GM12872 (cell line): ENCODE measurements around the gene NIPAL1.

ENCODE experiments used
- CTCF ChIP-seq: IDR thresholded peaks from 3 replicates; pipeline ENCODE4 v1.5.1; 2011; ENCODE audit warnings: low read depth, mild to moderate bottlenecking, low read length, moderate library complexity; ENCODE audit not compliant: insufficient read depth

NIPAL1 gene

GRCh38 chr4:48028696-48029095 is 12.1 kb downstream of the NIPAL1 start:
- no peak for TF ChIP-seq CTCF

- no peak for TF ChIP-seq CTCF
These were observed 13.9 kb downstream of the NIPAL1 start for GRCh38 chr4:48030470-48030869.

GRCh38 chr4:48031802-48032525 is 15.4 kb downstream of the NIPAL1 start:
- no peak for TF ChIP-seq CTCF

- no peak for TF ChIP-seq CTCF
These were observed 16.1 kb downstream of the NIPAL1 start for GRCh38 chr4:48032721-48033120.

GRCh38 chr4:48033412-48033811 is 16.8 kb downstream of the NIPAL1 start:
- no peak for TF ChIP-seq CTCF

- peak; percentile 69; the same call in 2 of the 3 replicates for TF ChIP-seq CTCF
These were observed 17.3 kb downstream of the NIPAL1 start for GRCh38 chr4:48033825-48034413.

GRCh38 chr4:48035952-48036351 is 19.4 kb downstream of the NIPAL1 start:
- no peak for TF ChIP-seq CTCF
